ENCODE measurements around the gene USP10. TPM values are rescaled to one million over a fixed set of nuclear protein-coding genes. Genes with fewer than 3 reads are reported as not detected.

USP10 gene
- total RNA-seq, 1 experiment from 2014 or later, result 53.9 TPM

DNA sequence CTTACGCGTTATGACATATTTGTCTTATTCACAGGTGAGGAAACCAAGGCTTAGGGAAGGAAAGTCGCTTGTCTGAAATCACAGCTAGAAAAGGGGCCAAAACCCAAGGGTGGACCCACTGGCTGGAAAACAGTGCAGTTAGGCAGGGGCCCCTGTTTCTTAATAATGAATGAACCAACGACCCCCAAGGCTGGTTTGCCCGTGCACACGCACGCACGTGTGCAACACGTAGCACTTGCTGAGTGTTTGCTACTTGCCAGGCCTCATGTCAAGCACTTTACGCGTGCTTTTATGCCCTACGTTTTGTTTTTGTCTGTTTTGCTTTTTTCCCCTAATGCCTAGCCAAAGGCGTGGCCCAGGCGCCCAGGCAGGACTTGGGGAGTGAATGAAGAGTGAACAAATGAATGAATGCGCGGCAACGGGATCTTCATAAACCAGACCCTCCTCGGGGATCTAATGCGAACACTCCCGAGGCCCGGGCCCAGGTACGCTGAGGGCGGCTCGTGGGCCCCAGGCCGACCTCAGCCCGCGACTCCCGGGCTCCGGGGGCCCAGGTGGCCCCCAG is 571 bp upstream of the USP10 start:
- peak; percentile 23 for DNase-seq (ENCODE audit: low spot score)

DNA sequence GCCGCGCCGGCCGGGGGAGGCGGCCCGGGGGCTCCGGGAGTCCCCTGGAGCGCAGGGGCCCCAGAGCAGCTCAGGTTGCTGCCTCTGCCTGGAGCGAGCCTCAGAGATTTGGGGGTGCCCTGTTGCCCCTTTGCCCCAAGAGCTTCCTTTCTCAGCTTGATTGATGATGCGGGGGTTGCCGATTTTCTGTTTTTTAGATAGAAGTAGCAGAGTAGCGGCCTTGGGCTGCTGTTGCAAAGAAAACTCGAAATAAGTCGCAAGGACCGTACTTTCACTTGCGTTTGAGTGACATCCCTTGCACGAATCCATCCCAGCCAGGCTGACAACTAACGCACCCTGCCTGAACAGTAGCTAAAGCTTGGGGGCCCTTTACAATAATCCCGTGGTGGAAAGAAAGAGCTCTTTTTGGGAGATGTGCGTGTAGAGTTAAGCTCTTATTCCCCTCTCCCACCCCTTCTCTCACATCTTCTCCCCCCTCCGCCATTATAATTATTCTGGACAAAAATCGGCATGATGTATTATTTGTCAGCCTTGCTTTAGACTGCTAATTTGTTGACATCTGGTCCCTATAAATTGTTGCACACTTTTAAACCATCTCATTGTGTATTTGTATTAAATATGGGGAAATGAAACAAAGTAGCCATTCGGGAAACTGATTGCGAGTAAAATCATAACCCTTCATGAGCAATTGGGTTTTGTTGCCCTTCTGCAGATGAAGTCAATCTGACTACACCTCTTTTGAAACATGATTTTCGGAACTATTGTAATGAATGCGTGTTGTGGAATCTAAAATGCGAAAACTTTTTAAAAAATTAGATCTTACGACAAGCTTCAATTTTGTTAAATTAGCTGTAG is 873 bp downstream of the USP10 start:
- peak; percentile 38 for DNase-seq (ENCODE audit: low spot score)

DNA sequence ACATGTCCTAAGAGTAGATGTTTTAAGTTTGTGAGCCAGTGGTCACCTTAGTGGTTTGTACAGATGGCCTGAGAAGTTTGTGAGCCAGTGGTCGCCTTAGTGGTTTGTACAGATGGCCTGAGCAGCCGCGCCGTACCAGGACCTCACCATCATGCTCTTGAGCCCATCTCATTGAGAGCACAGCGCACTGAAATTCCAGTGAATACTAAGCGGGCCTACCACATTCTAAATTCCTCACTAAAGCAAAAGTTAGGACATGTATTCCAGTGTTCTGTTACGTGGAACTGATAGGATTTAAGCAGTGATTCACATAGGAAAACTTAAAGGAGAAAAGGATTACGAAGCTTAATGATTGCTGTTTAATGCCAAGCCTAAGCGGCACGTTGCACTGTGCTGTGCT is 3.9 kb downstream of the USP10 start:
- DNase-seq (ENCODE audit: low spot score), result no peak

- DNase-seq (ENCODE audit: low spot score), result no peak
These were observed 4.5 kb downstream of the USP10 start for GRCh38 chr16:84704253-84704652.

DNA sequence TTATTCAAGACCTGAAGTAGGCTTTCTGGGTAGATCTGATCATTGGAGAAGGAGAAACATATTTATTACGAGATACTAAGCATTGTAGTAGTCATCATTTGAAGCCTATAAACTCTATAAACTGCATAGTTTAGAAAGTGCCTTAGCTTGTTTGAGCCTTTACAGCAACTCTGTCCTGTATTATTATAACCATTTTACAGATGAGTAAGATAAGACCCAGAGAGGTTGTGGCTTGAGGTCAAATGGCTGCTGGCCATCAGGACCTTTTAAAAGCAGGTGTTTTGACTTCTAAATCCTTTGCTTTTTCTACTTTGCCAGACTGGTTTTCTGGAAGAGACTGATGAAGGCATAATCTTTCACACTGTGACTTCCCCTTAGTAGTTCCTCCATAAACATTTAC is 7.1 kb downstream of the USP10 start:
- no peak for DNase-seq (ENCODE audit: low spot score)

- no peak for DNase-seq (ENCODE audit: low spot score)
These were observed 9.8 kb downstream of the USP10 start for GRCh38 chr16:84709609-84710008.

- DNase-seq (ENCODE audit: low spot score), result no peak
These were observed 10.9 kb downstream of the USP10 start for GRCh38 chr16:84710686-84711085.

GRCh38 chr16:84712138-84712671 is 12.4 kb downstream of the USP10 start:
- no peak for DNase-seq (ENCODE audit: low spot score)

- DNase-seq (ENCODE audit: low spot score), result no peak
These were observed 13.3 kb downstream of the USP10 start for GRCh38 chr16:84712801-84713775.

DNA sequence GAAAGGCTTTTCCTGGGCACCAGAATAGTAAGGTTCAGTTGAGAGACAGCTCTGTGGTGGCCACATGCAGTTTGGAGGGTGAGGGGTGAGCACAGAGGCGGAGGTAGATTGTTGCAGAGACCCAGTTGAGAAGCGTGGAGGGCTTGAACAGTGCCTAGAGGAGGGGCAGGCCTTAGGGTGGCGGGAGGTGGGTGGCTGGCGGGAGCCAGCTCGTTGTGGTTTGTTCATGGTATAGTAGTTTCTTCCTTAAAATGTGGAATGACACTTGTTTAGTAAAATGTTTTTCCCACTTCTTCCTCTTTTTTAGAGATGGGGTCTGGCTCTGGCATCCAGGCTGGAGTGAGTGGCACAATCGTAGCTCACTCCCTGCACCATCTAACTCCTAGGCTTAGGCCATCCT is 14.2 kb downstream of the USP10 start:
- DNase-seq (ENCODE audit: low spot score), result no peak

GRCh38 chr16:84715424-84715823 is 15.6 kb downstream of the USP10 start:
- DNase-seq (ENCODE audit: low spot score), result no peak

DNA sequence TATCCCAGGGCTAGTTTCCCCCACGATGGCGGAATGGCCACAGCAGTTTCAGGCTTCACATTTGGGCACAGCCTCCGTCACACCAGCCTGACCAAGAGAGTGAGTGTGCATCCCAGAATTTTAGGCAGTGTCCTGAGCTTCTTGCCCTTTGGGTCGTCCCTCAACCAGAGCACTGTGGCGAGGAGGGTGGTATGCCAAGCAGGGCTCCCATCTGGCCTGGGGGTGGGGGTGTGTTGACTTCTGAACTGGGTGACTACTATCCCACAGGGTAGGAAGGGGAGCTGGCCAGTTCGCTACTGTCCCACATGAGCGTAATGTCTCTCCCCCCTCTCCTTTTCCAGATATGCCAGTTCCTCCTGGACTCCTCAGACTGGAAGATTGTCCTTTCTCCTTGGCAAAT is 16.1 kb downstream of the USP10 start:
- no peak for DNase-seq (ENCODE audit: low spot score)

- DNase-seq (ENCODE audit: low spot score), result no peak
These were observed 16.9 kb downstream of the USP10 start for GRCh38 chr16:84716740-84717139.

GRCh38 chr16:84717484-84717883 is 17.7 kb downstream of the USP10 start:
- no peak for DNase-seq (ENCODE audit: low spot score)

DNA sequence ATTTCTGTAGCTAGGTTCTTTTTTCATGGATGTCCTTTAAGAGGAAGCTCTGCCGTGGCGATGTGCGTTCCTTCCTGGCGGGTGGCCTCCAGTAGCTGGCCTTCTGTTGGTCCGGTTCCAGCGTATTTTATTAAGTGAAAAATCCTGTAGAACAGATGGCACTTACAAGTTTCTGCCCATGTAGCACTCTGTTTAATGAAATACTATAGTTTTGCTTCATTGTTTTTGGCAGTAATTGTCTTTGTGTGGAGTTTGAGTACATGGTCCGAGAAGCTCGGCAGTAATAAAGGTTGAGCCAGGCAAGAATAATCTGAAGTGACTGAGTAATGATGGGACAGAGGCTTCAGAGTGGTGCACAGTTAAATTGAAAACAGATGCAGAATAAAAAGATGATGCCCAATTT is 20.4 kb downstream of the USP10 start:
- no peak for DNase-seq (ENCODE audit: low spot score)

DNA sequence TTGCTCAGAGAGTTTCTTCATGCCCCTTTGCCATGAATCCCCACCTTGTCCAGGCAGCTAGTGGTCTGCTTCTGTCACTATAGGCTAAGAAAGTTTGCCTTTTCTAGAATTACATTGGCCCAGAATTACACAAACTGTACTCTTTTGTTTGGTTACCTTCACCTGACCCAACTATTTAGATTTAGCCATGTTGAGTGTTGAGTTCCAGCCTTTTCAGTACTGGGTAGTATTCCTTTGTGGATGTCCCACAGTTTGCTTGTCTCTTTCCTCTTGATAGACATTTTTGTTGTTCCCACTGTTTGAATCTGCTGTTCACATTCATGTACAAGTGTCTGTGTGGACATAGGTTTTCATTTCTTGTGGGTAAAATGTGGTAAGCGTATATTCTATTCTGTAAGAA is 22.3 kb downstream of the USP10 start:
- DNase-seq (ENCODE audit: low spot score), result no peak

GRCh38 chr16:84723906-84724305 is 24.1 kb downstream of the USP10 start:
- no peak for DNase-seq (ENCODE audit: low spot score)

DNA sequence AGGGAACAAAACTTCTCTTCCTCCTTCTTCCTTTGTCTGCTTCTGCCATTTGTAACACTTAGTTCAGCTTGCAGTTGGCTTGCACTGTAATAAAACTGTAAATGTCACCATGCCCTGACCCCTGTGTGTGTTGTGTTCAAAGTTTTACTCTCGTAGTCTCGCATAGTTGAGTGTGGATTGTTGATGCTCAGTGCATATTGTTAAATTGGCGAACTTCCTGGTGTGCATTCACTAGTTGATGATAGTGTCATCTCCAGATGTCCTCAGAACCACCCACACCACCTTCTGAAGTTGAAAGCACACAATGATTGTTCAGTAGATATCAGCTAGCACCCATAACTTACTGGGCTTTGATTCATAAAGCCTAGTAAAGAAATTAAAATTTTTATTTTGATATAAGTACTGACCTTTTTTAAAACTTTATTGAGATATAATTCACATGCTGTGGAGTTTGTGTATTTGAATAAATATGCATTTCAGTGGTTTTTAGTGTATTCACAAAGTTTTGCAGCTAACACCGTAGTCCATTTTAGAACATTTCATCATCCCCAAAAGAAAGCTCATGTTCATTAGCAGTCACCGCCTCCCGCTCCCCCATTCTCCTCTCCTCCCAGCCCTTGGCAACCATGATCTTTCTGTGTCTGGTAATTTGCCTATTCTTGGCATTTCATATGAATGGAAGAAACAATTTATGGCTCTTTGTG is 25.0 kb downstream of the USP10 start:
- peak; percentile 11 for DNase-seq (ENCODE audit: low spot score)

DNA sequence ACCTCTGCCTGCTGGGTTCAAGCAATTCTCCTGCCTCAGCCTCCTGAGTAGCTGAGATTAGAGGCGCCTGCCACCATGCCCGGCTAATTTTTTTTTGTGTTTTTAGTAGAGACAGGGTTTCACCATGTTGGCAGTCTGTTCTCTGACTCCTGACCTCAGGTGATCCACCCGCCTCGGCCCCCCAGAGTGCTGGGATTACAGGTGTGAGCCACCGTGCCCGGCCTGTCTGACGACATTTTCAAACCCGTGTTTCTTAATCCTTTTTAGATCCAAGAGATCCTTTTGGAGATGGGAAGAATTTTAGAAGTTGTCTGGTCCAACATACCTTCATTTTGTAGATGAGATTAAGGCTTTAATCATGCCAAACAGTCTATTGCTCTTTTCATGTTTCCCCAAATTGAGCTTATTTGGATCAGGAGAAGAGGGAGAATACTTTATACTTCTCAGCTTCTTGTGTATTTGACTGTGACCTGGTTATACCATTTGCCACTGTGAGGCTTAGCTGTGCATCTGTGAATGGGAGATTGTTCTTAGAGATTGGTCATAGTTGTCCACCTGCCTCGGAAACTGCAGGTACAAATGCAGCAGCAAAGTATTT is 25.8 kb downstream of the USP10 start:
- no peak for DNase-seq (ENCODE audit: low spot score)

DNA sequence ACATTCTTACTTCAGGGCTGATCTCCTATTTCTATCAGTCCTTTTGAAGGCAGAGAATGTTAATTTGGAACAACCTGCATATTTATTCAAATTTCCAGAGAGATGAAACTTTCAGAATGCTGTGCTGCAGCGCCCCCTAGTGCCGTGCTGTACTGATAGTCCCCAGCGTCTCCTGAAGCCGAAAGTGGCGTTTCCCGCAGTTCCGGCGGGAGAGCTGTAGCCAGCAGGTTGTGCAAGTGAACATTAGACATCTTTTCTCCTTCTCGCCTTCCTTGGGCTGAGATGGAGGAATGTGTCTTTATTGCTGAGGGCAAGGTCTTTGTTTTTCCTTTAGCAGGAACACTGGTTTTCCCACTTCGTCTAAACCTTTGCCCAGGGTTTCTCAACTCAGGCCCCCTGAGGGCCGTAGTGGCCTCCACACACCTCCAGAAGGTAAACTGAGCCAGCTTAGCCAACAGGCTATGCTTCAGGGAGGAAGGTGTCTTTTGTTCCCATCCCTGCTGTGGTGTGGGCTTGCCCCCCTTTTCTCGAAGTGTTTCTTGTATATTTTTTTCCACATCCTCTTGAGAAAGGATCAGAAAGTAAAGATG is 26.4 kb downstream of the USP10 start:
- peak; percentile 95 for DNase-seq (ENCODE audit: low spot score)

Data from HT-29 (cell line).